ENCODE results near the gene KMT2C. TPM values are rescaled to one million over a fixed set of nuclear protein-coding genes. Genes with fewer than 3 reads are reported as not detected.

Gene KMT2C
- total RNA-seq, 2 donors from 2014 or later: 70.0 to 110 TPM

GRCh38 chr7:152330827-152331226 lies 105.0 kb downstream of the KMT2C start:
- Histone ChIP-seq H3K4me3 (no peak overlapping the region), H3K27ac (no peak overlapping the region), H3K4me1 (ENCODE audit: control insufficient read depth in 1 of 2, low read depth in 2 of 2) (peaks cover 6 to 8% of the 10 kb centered on the region in 2 donors), H3K36me3 (peaks cover 14% of the 10 kb centered on the region), H3K27me3 (replicated peaks; ENCODE audit: insufficient read depth) (no peaks in the 10 kb centered on the region), H3K9me3 (no peaks in the 10 kb centered on the region)
- ATAC-seq (ENCODE audit: insufficient number of reproducible peaks, low FRiP score, low read depth) (no peak), DNase-seq (ENCODE audit: low spot score) (no peak)
- TF ChIP-seq, protein P1, sequence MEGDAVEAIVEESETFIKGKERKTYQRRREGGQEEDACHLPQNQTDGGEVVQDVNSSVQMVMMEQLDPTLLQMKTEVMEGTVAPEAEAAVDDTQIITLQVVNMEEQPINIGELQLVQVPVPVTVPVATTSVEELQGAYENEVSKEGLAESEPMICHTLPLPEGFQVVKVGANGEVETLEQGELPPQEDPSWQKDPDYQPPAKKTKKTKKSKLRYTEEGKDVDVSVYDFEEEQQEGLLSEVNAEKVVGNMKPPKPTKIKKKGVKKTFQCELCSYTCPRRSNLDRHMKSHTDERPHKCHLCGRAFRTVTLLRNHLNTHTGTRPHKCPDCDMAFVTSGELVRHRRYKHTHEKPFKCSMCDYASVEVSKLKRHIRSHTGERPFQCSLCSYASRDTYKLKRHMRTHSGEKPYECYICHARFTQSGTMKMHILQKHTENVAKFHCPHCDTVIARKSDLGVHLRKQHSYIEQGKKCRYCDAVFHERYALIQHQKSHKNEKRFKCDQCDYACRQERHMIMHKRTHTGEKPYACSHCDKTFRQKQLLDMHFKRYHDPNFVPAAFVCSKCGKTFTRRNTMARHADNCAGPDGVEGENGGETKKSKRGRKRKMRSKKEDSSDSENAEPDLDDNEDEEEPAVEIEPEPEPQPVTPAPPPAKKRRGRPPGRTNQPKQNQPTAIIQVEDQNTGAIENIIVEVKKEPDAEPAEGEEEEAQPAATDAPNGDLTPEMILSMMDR (IDR thresholded peaks at IDR 0.05): no peak

DNA sequence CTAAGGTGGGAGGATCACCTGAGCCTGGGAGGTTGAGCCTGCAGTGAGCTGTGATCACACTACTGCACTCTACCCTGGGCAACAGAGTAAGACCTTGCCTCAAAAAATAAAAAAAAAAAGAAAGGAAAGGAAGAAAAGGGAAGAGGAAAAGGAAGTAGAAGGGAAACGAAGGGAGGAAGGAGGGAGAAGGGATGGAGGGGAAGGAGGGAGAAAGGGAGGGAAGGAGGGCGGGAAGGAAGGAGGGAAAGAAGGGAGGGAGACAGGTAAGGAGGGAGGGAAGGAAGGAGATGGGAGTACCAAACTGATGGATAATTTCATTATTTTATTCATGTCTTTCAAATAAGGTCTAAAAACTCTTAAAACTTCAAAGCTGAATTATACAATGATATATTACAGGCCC lies 106.3 kb downstream of the KMT2C start:
- no peak for ATAC-seq (ENCODE audit: insufficient number of reproducible peaks, low FRiP score, low read depth)

GRCh38 chr7:152328234-152328633 lies 107.6 kb downstream of the KMT2C start:
- TF ChIP-seq, protein P1 (IDR thresholded peaks at IDR 0.05): no peak
- peaks cover 14% of the 10 kb centered on the region for H3K36me3 ChIP-seq
- H3K27me3 ChIP-seq (replicated peaks; ENCODE audit: insufficient read depth): no peaks in the 10 kb centered on the region
- H3K9me3 ChIP-seq: no peaks in the 10 kb centered on the region
- H3K27ac ChIP-seq: no peak overlapping the region
- H3K4me1 ChIP-seq (ENCODE audit: control insufficient read depth in 1 of 2, low read depth in 2 of 2): no peaks in the 10 kb centered on the region
- no peak overlapping the region for H3K4me3 ChIP-seq
- ATAC-seq (ENCODE audit: insufficient number of reproducible peaks, low FRiP score, low read depth) (no peak), DNase-seq (ENCODE audit: low spot score) (no peak)

More for the DNA sequence above, 106.3 kb downstream of the KMT2C start:
- Histone ChIP-seq H3K9me3 (no peaks in the 10 kb centered on the region), H3K27ac (no peak overlapping the region), H3K27me3 (replicated peaks; ENCODE audit: insufficient read depth) (no peaks in the 10 kb centered on the region), H3K4me3 (no peak overlapping the region), H3K36me3 (peaks cover 14% of the 10 kb centered on the region), H3K4me1 (ENCODE audit: control insufficient read depth in 1 of 2, low read depth in 2 of 2) (no peaks in the 10 kb centered on the region)
- no peak for DNase-seq (ENCODE audit: low spot score)
- TF ChIP-seq, protein P1 (IDR thresholded peaks at IDR 0.05): no peak

GRCh38 chr7:152315845-152316244 lies 120.0 kb downstream of the KMT2C start:
- no peak overlapping the region for H3K4me3 ChIP-seq
- no peaks in the 10 kb centered on the region for H3K27me3 ChIP-seq (replicated peaks; ENCODE audit: insufficient read depth)
- H3K36me3 ChIP-seq: no peaks in the 10 kb centered on the region
- H3K9me3 ChIP-seq: no peaks in the 10 kb centered on the region
- TF ChIP-seq, protein P1 (IDR thresholded peaks at IDR 0.05): no peak
- ATAC-seq (ENCODE audit: insufficient number of reproducible peaks, low FRiP score, low read depth): no peak
- H3K27ac ChIP-seq: no peak overlapping the region
- DNase-seq (ENCODE audit: low spot score): no peak
- H3K4me1 ChIP-seq (ENCODE audit: control insufficient read depth in 1 of 2, low read depth in 2 of 2): peaks cover 10 to 28% of the 10 kb centered on the region in 2 donors

DNA sequence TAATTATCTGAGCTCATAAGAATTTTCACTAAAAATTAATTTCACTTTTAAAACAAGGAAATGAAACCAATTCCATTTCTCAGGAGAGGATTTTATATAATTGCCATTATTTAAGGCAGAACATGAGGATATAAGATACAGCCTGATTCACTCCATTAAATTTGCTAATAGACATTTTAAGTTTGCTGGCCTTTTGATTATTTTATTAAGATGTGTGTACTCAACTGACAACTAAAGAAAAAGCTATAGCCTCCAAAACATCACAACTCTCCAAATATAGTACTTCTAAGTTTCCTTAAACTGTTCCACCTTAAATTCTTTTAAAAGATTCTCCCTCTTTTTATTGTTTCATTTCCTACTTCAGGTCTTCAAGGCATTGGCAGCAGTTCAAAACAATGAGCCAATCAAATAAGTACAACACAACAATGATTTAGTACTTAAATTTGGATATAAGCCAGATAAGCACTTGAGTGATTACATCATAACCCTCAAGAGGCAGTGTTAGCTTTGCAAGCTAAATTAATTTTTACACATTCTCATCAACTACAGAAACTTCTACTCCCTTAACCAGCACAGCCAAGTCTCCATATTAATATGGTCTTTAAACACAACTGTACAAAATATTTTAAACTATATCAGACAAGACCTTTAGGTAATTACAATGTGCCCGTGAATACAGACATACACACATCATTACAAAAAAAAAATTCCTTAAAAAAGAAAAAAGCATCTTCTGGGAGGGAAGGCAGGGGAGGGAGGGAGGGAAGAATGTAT lies 121.8 kb downstream of the KMT2C start:
- DNase-seq (ENCODE audit: low spot score): no peak
- no peak overlapping the region for H3K27ac ChIP-seq

More for the DNA sequence above, 121.8 kb downstream of the KMT2C start:
- Histone ChIP-seq H3K36me3 (peaks cover 7% of the 10 kb centered on the region), H3K4me3 (peak overlapping the region; percentile 12), H3K4me1 (ENCODE audit: control insufficient read depth in 1 of 2, low read depth in 2 of 2) (peaks cover 10 to 33% of the 10 kb centered on the region in 2 donors), H3K27me3 (replicated peaks; ENCODE audit: insufficient read depth) (no peaks in the 10 kb centered on the region), H3K9me3 (no peaks in the 10 kb centered on the region)
- peak; percentile 76 for ATAC-seq (ENCODE audit: insufficient number of reproducible peaks, low FRiP score, low read depth)
- TF ChIP-seq, protein P1 (IDR thresholded peaks at IDR 0.05): no peak
